MCF 10A (cell line): ENCODE measurements around the gene GLOD4. TPM values are rescaled to one million over a fixed set of nuclear protein-coding genes. Genes with fewer than 3 reads are reported as not detected.

Experiments
- BruUV-seq: library from RNA; stranded (reverse); fragments of 400-500 nt; replicated peaks from 2 replicates; lab custom pipeline; 2021; lab: Mats Ljungman, UMichigan
- CTCF ChIA-PET: fragments of 300-600 bp; sonication (Branson Sonifier 250); formaldehyde crosslinking; extraction: SDS; loops from one replicate; lab custom pipeline; 2021; ENCODE audit warnings: antibody characterized with exemption, inconsistent platforms; lab: Yijun Ruan, JAX
- POLR2A ChIA-PET: fragments of 300-600, 350-650 bp; sonication (Branson Sonifier 250); formaldehyde crosslinking; extraction: SDS; loops from one replicate; lab custom pipeline; 2020; ENCODE audit warnings: antibody characterized with exemption, inconsistent platforms; lab: Yijun Ruan, JAX
- DNase-seq: peaks from one replicate; pipeline ENCODE4 v3.0.0-alpha.2; 2018; ENCODE audit not compliant: unreplicated experiment
- H3K27ac Mint-ChIP-seq: one replicate; pipeline ENCODE4 v1.8.0; 2022; ENCODE audit warnings: mild to moderate bottlenecking, low read depth, mixed read lengths; ENCODE audit not compliant: unreplicated experiment
- H3K27me3 Mint-ChIP-seq: one replicate; pipeline ENCODE4 v1.8.0; 2022; ENCODE audit warnings: mixed read lengths; ENCODE audit not compliant: insufficient read depth, unreplicated experiment
- H3K36me3 Mint-ChIP-seq: one replicate; pipeline ENCODE4 v1.8.0; 2022; ENCODE audit warnings: mild to moderate bottlenecking, moderate library complexity, mixed read lengths; ENCODE audit not compliant: insufficient read depth, unreplicated experiment
- H3K4me1 Mint-ChIP-seq: one replicate; pipeline ENCODE4 v1.8.0; 2022; ENCODE audit warnings: mixed read lengths; ENCODE audit not compliant: insufficient read depth, unreplicated experiment
- H3K4me3 Mint-ChIP-seq: one replicate; pipeline ENCODE4 v1.8.0; 2022; ENCODE audit warnings: mild to moderate bottlenecking, moderate library complexity, mixed read lengths; ENCODE audit not compliant: unreplicated experiment
- H3K9me3 Mint-ChIP-seq: one replicate; pipeline ENCODE4 v1.8.0; 2022; ENCODE audit warnings: mixed read lengths; ENCODE audit not compliant: unreplicated experiment
- intact Hi-C: fragments of 100-400 bp; cut with micrococcal nuclease; formaldehyde crosslinking; loops from 2 replicates; pipeline ENCODE4 v1.14.1; 2022
- total RNA-seq: library from RNA; stranded (reverse); gene quantifications from 2 replicates; pipeline ENCODE4 v1.2.3, GENCODE V29; 2022
- TF ChIP-seq, protein P1 (sequence below): fragments of 200-600 bp; IDR thresholded peaks from one replicate; pipeline ENCODE4 v1.8.0; 2022; ENCODE audit warnings: antibody characterized with exemption, mild to moderate bottlenecking; ENCODE audit not compliant: unreplicated experiment

Gene GLOD4
- total RNA-seq, 1 experiment from 2014 or later = 62.6 TPM

DNA sequence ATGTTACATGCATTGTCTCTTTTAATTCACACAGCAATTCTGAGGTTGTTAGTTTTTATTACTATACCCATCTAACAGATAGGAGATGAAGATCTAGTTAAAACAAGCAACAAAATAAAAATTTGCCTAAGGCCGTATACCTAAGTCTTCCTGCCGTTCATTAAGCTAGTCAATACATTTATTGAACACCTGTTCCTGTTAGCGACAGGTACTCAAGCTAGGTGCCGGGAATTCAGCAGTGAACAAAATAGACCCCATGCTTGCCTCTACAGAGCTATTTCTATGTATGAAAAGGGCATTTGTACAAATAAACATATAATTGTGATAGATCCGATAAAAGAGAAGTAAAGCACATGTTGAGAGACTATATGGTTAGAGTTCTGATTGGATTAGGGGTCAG, 64.0 kb downstream of the GLOD4 start:
- DNase-seq = no peak
- Mint-ChIP-seq H3K27ac (no peak overlapping the region), H3K36me3 (peaks cover 19% of the 10 kb centered on the region), H3K9me3 (no peaks in the 10 kb centered on the region), H3K27me3 (no peaks in the 10 kb centered on the region), H3K4me3 (no peak overlapping the region), H3K4me1 (peaks cover 25% of the 10 kb centered on the region)
- TF ChIP-seq, protein P1, sequence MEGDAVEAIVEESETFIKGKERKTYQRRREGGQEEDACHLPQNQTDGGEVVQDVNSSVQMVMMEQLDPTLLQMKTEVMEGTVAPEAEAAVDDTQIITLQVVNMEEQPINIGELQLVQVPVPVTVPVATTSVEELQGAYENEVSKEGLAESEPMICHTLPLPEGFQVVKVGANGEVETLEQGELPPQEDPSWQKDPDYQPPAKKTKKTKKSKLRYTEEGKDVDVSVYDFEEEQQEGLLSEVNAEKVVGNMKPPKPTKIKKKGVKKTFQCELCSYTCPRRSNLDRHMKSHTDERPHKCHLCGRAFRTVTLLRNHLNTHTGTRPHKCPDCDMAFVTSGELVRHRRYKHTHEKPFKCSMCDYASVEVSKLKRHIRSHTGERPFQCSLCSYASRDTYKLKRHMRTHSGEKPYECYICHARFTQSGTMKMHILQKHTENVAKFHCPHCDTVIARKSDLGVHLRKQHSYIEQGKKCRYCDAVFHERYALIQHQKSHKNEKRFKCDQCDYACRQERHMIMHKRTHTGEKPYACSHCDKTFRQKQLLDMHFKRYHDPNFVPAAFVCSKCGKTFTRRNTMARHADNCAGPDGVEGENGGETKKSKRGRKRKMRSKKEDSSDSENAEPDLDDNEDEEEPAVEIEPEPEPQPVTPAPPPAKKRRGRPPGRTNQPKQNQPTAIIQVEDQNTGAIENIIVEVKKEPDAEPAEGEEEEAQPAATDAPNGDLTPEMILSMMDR = no peak
- ChIA-PET CTCF (interaction anchor here (0.8 to 1.0 kb wide), 2 partner anchors 13 to 15 kb away, joined by 3 read pairs; no protein-coding TSS in a partner anchor), POLR2A (interaction anchor here (0.8 to 5.5 kb wide), 4 partner anchors 11 to 27 kb away, joined by 4 to 45 read pairs (median 16); no protein-coding TSS in a partner anchor)
- intact Hi-C loops = loop anchor here (5.0 kb wide), 1 partner anchor 34 kb away; the partner anchor contains the start of gene GEMIN4
- BruUV-seq = no TSS peak

Other genes with a start within 250 kb of the GLOD4 start
- gene VPS53, start 67.4 kb downstream of the GLOD4 start, total RNA-seq = 43.5 and 55.0 TPM in 2 replicates
- 28.4 and 31.6 TPM in 2 replicates for gene TLCD3A, start 49.7 kb downstream of the GLOD4 start, total RNA-seq
- gene GEMIN4, start 30.0 kb downstream of the GLOD4 start, total RNA-seq = 19.5 and 24.1 TPM in 2 replicates
- 19.4 and 25.1 TPM in 2 replicates for gene MRM3, start 73 bp upstream of the GLOD4 start, total RNA-seq
- gene NXN, start 197.5 kb upstream of the GLOD4 start, total RNA-seq = 36.8 and 57.3 TPM in 2 replicates
- gene TIMM22, start 214.8 kb upstream of the GLOD4 start, total RNA-seq = 16.6 and 18.5 TPM in 2 replicates